Left ventricle myocardium superior (tissue), 1 donor: Measurements from ENCODE around the gene HTR3A. TPM values are rescaled to one million over a fixed set of nuclear protein-coding genes. Genes with fewer than 3 reads are reported as not detected.
"Not testable (repeated sequence)": the region's sequence is repeated elsewhere in the genome, so short reads cannot be mapped to it uniquely, and the experiment has no call there.

Experiments used
- ATAC-seq: fragments of 200-7000 bp; cut with Tn5 transposase; one replicate; pipeline ENCODE4 v1.9.1; 2020; ENCODE audit warnings: mild to moderate bottlenecking, moderate library complexity
- DNase-seq: peaks from one replicate; pipeline ENCODE4 v3.0.0-alpha.2; 2020
- intact Hi-C: fragments of 100-400 bp; cut with micrococcal nuclease; formaldehyde crosslinking; loops from one replicate; pipeline ENCODE4 v1.11.0; 2022
- long read RNA-seq: library from polyadenylated mRNA; unstranded; transcript quantifications from one replicate; pipeline ENCODE4 v2.0.0, GENCODE V29; 2021
- total RNA-seq: library from RNA; stranded (reverse); fragmentation: NEBNext Ultra II Directional; extraction: Animal tissue kit (Norgen Biotek cat#: 25700); gene quantifications from one replicate; pipeline ENCODE4 v1.2.1, GENCODE V29; 2021
- donor health status: DM: no; HTN: yes; CAD: no; lungs with severe emphysema.

The HTR3A gene
- total RNA-seq: not detected
- long read RNA-seq: 0 reads

- ATAC-seq (peak; percentile 97), DNase-seq (peak; percentile 78)
Observed at GRCh38 chr11:113974741-113975470, at the start of gene HTR3A. TSS of gene HTR3A (plus strand) at chr11:113975108. CDS start at chr11:113975326, 218 bp downstream.

GRCh38 chr11:113926273-113927197 lies 48.4 kb upstream of the HTR3A start:
- ATAC-seq (no peak), DNase-seq (no peak)
- intact Hi-C loops: no loop called here

More at GRCh38 chr11:113974741-113975470, at the start of gene HTR3A:
- intact Hi-C loops: no loop called here

GRCh38 chr11:113928311-113928710 lies 46.6 kb upstream of the HTR3A start:
- intact Hi-C loops: no loop called here
- ATAC-seq (no peak), DNase-seq (no peak)

GRCh38 chr11:113932788-113933187 lies 42.1 kb upstream of the HTR3A start:
- DNase-seq: no peak
- intact Hi-C loops: no loop called here
- ATAC-seq: no peak

GRCh38 chr11:113934193-113934592 lies 40.7 kb upstream of the HTR3A start:
- DNase-seq, ATAC-seq, intact Hi-C loops: not testable (repeated sequence)

GRCh38 chr11:113934761-113935160 lies 40.1 kb upstream of the HTR3A start:
- intact Hi-C loops: no loop called here
- ATAC-seq: no peak
- DNase-seq: no peak

GRCh38 chr11:113935858-113936257 lies 39.0 kb upstream of the HTR3A start:
- DNase-seq: no peak
- intact Hi-C loops: no loop called here
- ATAC-seq: peak; percentile 34

GRCh38 chr11:113937918-113938317 lies 37.0 kb upstream of the HTR3A start:
- ATAC-seq (no peak), DNase-seq (no peak)
- intact Hi-C loops: no loop called here

- DNase-seq (no peak), ATAC-seq (no peak)
- intact Hi-C loops: no loop called here
Observed at GRCh38 chr11:113942256-113942655, 32.7 kb upstream of the HTR3A start.

GRCh38 chr11:113946162-113946561 lies 28.7 kb upstream of the HTR3A start:
- intact Hi-C loops, ATAC-seq, DNase-seq: not testable (repeated sequence)

- no peak for ATAC-seq
- no peak for DNase-seq
- intact Hi-C loops: no loop called here
Observed at GRCh38 chr11:113947994-113948393, 26.9 kb upstream of the HTR3A start.

- DNase-seq (no peak), ATAC-seq (no peak)
- intact Hi-C loops: no loop called here
Observed at GRCh38 chr11:113949891-113950290, 25.0 kb upstream of the HTR3A start.

- no peak for DNase-seq
- intact Hi-C loops: no loop called here
- no peak for ATAC-seq
Observed at GRCh38 chr11:113951537-113951936, 23.4 kb upstream of the HTR3A start.

GRCh38 chr11:113952070-113952469 lies 22.8 kb upstream of the HTR3A start:
- intact Hi-C loops: no loop called here
- DNase-seq (no peak), ATAC-seq (no peak)

- ATAC-seq: no peak
- intact Hi-C loops: no loop called here
- DNase-seq: peak; percentile 33
Observed at GRCh38 chr11:113952588-113952987, 22.3 kb upstream of the HTR3A start.

- ATAC-seq (no peak), DNase-seq (no peak)
- intact Hi-C loops: no loop called here
Observed at GRCh38 chr11:113954235-113954634, 20.7 kb upstream of the HTR3A start.

- ATAC-seq (no peak), DNase-seq (no peak)
- intact Hi-C loops: no loop called here
Observed at GRCh38 chr11:113956986-113957385, 17.9 kb upstream of the HTR3A start.

- ATAC-seq (no peak), DNase-seq (no peak)
- intact Hi-C loops: no loop called here
Observed at GRCh38 chr11:113960702-113961330, 14.1 kb upstream of the HTR3A start.

GRCh38 chr11:113967361-113967760 lies 7.5 kb upstream of the HTR3A start:
- ATAC-seq (no peak), DNase-seq (no peak)
- intact Hi-C loops: no loop called here
